DOHH2 (cell line): ENCODE measurements around the gene POFUT1.

Experiments used
- H3F3A ChIP-seq: fragments of 200-600 bp; sonication (generic), shearing (Covaris generic); 2 replicates; pipeline ENCODE4 v1.6.0; 2016; ENCODE audit warnings: antibody characterized with exemption, mild to moderate bottlenecking; ENCODE audit not compliant: control insufficient read depth, insufficient read depth
- H3K27ac ChIP-seq: fragments of 200-600 bp; sonication (generic); 2 replicates; pipeline ENCODE4 v1.5.1; 2014; ENCODE audit warnings: low read depth, mild to moderate bottlenecking, low read length, moderate library complexity
- H3K27me3 ChIP-seq: fragments of 200-600 bp; sonication (generic); 2 replicates; pipeline ENCODE4 v1.6.1; 2014; ENCODE audit warnings: mild to moderate bottlenecking, low read length, mixed read lengths; ENCODE audit not compliant: control insufficient read depth
- H3K36me3 ChIP-seq: fragments of 200-600 bp; sonication (generic); 2 replicates; pipeline ENCODE4 v1.6.1; 2014; ENCODE audit warnings: mild to moderate bottlenecking, low read length, moderate library complexity, mixed read lengths; ENCODE audit not compliant: control insufficient read depth
- H3K4me1 ChIP-seq: fragments of 200-600 bp; sonication (generic); 2 replicates; pipeline ENCODE4 v1.6.1; 2014; ENCODE audit warnings: mild to moderate bottlenecking, low read length, mixed read lengths; ENCODE audit not compliant: control insufficient read depth
- H3K4me2 ChIP-seq: fragments of 200-600 bp; sonication (generic); 2 replicates; pipeline ENCODE4 v1.6.0; 2014; ENCODE audit warnings: mild to moderate bottlenecking, low read length, moderate library complexity
- H3K4me3 ChIP-seq: fragments of 200-600 bp; sonication (generic); 2 replicates; pipeline ENCODE4 v1.5.1; 2014; ENCODE audit warnings: mild to moderate bottlenecking, low read length, mixed read lengths
- H3K79me2 ChIP-seq: fragments of 200-600 bp; sonication (generic); 2 replicates; pipeline ENCODE4 v1.6.1; 2014; ENCODE audit warnings: mild to moderate bottlenecking, low read length, mixed read lengths; ENCODE audit not compliant: control insufficient read depth
- H3K9me2 ChIP-seq: fragments of 200-600 bp; sonication (generic); replicated peaks from 2 replicates; pipeline ENCODE4 v1.6.1; 2014; ENCODE audit warnings: mild to moderate bottlenecking, low read length, mixed read lengths; ENCODE audit not compliant: control insufficient read depth
- H3K9me3 ChIP-seq: fragments of 200-600 bp; sonication (generic); 2 replicates; pipeline ENCODE4 v1.6.1; 2014; ENCODE audit warnings: antibody characterized with exemption, low read length, mixed read lengths; ENCODE audit not compliant: control insufficient read depth, insufficient read depth
- H4K20me1 ChIP-seq: fragments of 200-600 bp; sonication (generic); 2 replicates; pipeline ENCODE4 v1.6.0; 2014; ENCODE audit warnings: low read depth, mild to moderate bottlenecking, antibody characterized with exemption, low read length, moderate library complexity; ENCODE audit not compliant: control insufficient read depth, insufficient read depth
- CTCF ChIP-seq: fragments of 200-600 bp; sonication (generic); IDR thresholded peaks from one replicate; pipeline ENCODE4 v1.5.1; 2014; ENCODE audit warnings: antibody characterized with exemption, mild to moderate bottlenecking, low read depth, low read length; ENCODE audit not compliant: poor library complexity, severe bottlenecking
- EZH2phosphoT487 ChIP-seq: fragments of 200-600 bp; sonication (generic); IDR thresholded peaks from 2 replicates; pipeline ENCODE4 v1.6.1; 2017; ENCODE audit warnings: borderline replicate concordance, mild to moderate bottlenecking, antibody characterized with exemption, low read length, moderate library complexity, mixed read lengths

The POFUT1 gene

DNA sequence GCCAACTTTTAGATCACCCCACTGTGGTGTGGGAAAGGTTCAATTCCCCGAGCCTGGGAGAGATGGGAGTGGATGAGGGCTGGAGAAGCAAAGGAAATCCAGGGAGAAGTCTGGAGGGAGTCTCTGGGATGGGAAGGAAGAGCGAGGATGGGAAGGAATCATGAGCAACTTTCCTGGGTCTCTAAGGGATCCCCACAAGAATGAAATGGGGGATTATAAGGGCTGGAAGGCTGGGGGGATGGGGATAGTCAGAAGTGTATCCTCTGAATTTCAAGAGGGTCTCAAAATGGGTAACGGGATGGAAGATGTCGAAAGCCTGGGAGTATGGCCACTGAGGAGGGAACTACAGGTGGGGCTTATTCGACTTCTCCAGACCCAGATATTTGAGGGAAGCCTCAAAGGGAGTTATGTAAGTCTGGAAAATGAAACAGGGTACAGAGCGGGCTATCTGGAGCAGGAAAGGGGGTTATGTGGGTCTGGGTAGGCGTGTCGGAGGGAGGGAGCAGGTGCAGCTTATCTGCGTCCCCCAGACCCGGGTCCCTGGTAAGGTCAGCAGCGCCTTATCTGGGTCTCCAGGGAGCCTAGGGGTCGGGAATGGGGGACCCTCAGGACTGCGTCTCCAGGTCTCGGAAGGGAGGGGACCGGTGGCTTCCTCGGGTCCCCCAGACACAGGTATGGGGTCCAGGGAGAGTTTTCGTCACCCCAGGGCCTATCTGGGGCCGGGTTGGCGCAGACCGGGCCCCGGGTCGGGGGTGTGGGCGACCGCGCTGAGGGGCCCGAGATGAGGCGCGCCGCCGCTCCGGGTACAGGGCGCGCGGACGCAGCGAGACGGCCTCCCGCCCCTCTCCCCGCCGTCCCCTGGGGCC is 687 bp upstream of the POFUT1 start:
- peaks cover 3% of the 10 kb centered on the region; the same call in 1 of the 2 replicates for H3F3A ChIP-seq
- H3K9me2 ChIP-seq, result no peaks in the 10 kb centered on the region
- no peak for TF ChIP-seq EZH2phosphoT487
- H3K4me1 ChIP-seq, result peaks cover 54% of the 10 kb centered on the region
- H3K79me2 ChIP-seq, result peaks cover 96% of the 10 kb centered on the region
- peak overlapping the region; percentile 100 for H3K4me2 ChIP-seq
- no peaks in the 10 kb centered on the region for H3K27me3 ChIP-seq
- H3K9me3 ChIP-seq, result no peaks in the 10 kb centered on the region
- peak overlapping the region; percentile 98 for H3K4me3 ChIP-seq
- peaks cover 88% of the 10 kb centered on the region for H3K36me3 ChIP-seq
- peaks cover 30% of the 10 kb centered on the region for H4K20me1 ChIP-seq
- H3K27ac ChIP-seq, result peak overlapping the region; percentile 69

DNA sequence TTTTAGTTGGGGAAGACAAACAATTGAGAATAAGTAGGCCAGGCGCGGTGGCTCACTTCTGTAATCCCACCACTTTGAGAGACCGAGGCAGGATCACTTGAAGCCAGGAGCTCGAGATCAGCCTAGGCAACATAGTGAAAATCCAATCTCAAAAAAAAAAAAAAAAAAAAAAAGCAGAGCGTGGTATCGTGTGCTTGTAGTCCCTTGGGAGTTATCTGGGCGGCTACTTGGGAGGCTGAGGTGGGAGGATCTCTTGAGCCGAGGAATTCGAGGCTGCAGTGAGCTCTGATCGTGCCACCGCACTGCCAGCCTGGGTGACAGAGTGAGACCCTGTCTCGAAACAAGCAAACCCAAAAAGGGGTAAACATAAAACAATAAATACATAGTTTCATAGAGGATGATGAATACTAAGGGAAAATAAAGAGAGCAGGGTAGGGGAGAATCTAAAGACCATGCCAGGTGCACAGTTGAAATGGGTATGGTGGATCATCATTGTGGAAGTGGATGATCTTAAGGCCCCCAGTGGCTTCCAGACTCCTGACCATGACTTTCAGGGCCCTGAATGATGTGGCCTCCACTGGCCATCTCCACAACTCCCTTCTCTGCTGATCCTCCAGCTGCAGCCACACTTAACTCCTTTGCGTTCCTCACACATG is 947 bp downstream of the POFUT1 start:
- Histone ChIP-seq H3K36me3 (peaks cover 84% of the 10 kb centered on the region), H3K9me2 (no peaks in the 10 kb centered on the region), H3K4me2 (peak overlapping the region; percentile 89), H3K9me3 (no peaks in the 10 kb centered on the region), H3K79me2 (peaks cover 87% of the 10 kb centered on the region), H3K4me1 (peaks cover 47% of the 10 kb centered on the region), H3K4me3 (peak overlapping the region; percentile 98), H4K20me1 (peaks cover 18% of the 10 kb centered on the region), H3K27ac (no peak overlapping the region; the same call in 1 of the 2 replicates), H3K27me3 (no peaks in the 10 kb centered on the region), H3F3A (peaks cover 3% of the 10 kb centered on the region; the same call in 1 of the 2 replicates)
- no peak for TF ChIP-seq CTCF
- no peak for TF ChIP-seq EZH2phosphoT487

- no peaks in the 10 kb centered on the region for H3K9me3 ChIP-seq
- peaks cover 82% of the 10 kb centered on the region for H3K36me3 ChIP-seq
- H3K4me1 ChIP-seq, result peaks cover 33% of the 10 kb centered on the region
- H3K4me2 ChIP-seq, result 0 out of 2 replicates have a peak overlapping the region, but pooled peaks have one; percentile 89
- H3K4me3 ChIP-seq, result no peak overlapping the region
- no peaks in the 10 kb centered on the region for H3K9me2 ChIP-seq
- peaks cover 77% of the 10 kb centered on the region for H3K79me2 ChIP-seq
- no peak for TF ChIP-seq EZH2phosphoT487
- no peak for TF ChIP-seq CTCF
- peaks cover 3% of the 10 kb centered on the region; the same call in 1 of the 2 replicates for H3F3A ChIP-seq
- no peak overlapping the region for H3K27ac ChIP-seq
- no peaks in the 10 kb centered on the region for H3K27me3 ChIP-seq
- H4K20me1 ChIP-seq, result peaks cover 14% of the 10 kb centered on the region
These were observed 2.3 kb downstream of the POFUT1 start for GRCh38 chr20:32209850-32210605.
